ENCODE results near the gene PRDM8. TPM values are rescaled to one million over a fixed set of nuclear protein-coding genes. Genes with fewer than 3 reads are reported as not detected.

Gene PRDM8
- total and polyA plus RNA-seq, 2 of the 4 experiments (the other 2 are of a cell fraction) = 5.7 to 15.8 TPM

DNA sequence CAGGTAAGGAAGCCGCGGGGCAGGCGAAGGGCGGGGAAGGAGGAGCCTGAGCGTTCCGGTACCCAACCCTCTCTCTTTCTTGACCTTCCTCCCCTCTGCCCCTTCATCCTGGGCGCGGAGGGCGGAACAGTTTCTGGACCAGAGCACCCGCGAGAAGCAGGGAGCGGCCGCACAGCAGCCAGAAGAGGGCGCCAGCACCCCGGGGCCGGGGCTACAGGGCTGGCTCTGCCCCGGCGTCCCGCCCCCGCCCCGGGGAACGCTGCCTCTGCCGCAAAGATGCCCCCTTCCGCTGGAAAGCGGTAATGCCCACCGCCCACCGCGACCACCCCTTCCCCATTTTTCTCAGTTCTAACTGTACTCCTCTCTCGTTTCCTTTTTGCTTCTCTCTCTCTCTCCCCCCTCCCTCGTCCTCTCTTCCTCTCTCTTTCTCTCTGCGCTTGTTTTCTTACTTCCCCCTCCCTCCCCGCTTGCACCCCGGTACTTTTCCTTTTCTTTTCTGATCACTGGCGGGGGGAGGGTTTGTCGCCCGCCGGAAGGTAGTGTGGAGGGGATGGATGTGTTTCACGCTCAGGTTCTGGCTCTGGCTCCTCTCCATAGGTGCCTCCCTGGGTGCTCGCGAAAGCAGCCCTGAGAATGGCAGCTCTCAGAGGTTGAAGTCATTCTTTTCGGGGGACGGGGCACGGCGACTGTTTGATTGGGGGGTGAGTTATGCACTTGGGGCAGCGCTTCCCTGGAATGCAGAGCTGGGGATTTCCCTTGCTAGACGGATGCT lies 13.1 kb upstream of the PRDM8 start:
- in situ Hi-C loops (cut with MboI; ENCODE audit: low sequenced_read_pairs) = loop anchor here (5.0 kb wide), 1 partner anchor 112 kb away; the partner anchor contains the start of gene ANTXR2
- Histone ChIP-seq H2BK20ac (ENCODE audit: low read depth, low read length) (peak overlapping the region; percentile 83), H3K56ac (ENCODE audit: extremely low read depth, insufficient read depth, low read length) (peak overlapping the region; percentile 87), H3K27ac (ENCODE audit: insufficient read depth, low read length) (peak overlapping the region; percentile 91), H3K4me2 (ENCODE audit: low read depth, low read length) (peak overlapping the region; percentile 69), H3K9ac (ENCODE audit: low read depth, low read length) (peak overlapping the region; percentile 95), H3K36me3 (ENCODE audit: control insufficient read depth, insufficient read depth, low read length) (no peaks in the 10 kb centered on the region), H4K20me1 (ENCODE audit: insufficient read depth, low read length) (no peaks in the 10 kb centered on the region), H2AFZ (replicated peaks; ENCODE audit: low read length, poor library complexity) (peak overlapping the region; percentile 96), H3K18ac (ENCODE audit: low read depth, low read length) (peak overlapping the region; percentile 78), H2BK5ac (ENCODE audit: low read depth, low read length, poor library complexity, severe bottlenecking) (peak overlapping the region; percentile 78), H3K79me1 (ENCODE audit: low read depth in 1 of 2, low read length in 2 of 2) (peaks cover 5 to 43% of the 10 kb centered on the region in 2 experiments; a peak in 3 of 4 replicates), H2BK15ac (ENCODE audit: low read depth, low read length) (peak overlapping the region; percentile 89; the same call in 2 of the 3 replicates), H3K23ac (ENCODE audit: low read depth, low read length) (peak overlapping the region; percentile 93), H3K9me1 (ENCODE audit: insufficient read depth, low read length) (peaks cover 11% of the 10 kb centered on the region), H3K4me1 (ENCODE audit: control insufficient read depth, insufficient read depth, low read length) (peaks cover 9% of the 10 kb centered on the region), H4K8ac (ENCODE audit: low read depth in 2 of 2, low read length in 2 of 2) (peak overlapping the region; percentile 74 to 96), H2AK9ac (replicated peaks; ENCODE audit: low read depth, low read length, poor library complexity) (peak overlapping the region; percentile 97), H3K27me3 (ENCODE audit: control insufficient read depth, insufficient read depth, low read length) (no peaks in the 10 kb centered on the region), H2AK5ac (ENCODE audit: low read depth, low read length) (peak overlapping the region; percentile 74), H4K91ac (ENCODE audit: insufficient read depth, low read depth, low read length) (peak overlapping the region; percentile 83), H4K5ac (ENCODE audit: low read depth, low read length) (peak overlapping the region; percentile 74), H2BK120ac (ENCODE audit: low read depth, low read length) (peak overlapping the region; percentile 96), H3K4me3 (ENCODE audit: insufficient read depth, low read depth, low read length) (peak overlapping the region; percentile 84), H3K14ac (replicated peaks; ENCODE audit: low read depth, low read length) (peak overlapping the region; percentile 81), H3K9me3 (ENCODE audit: control insufficient read depth, insufficient read depth, low read length) (no peaks in the 10 kb centered on the region), H3K4ac (ENCODE audit: low read depth, low read length) (peak overlapping the region; percentile 84)
- CTCF ChIA-PET = interaction anchor here (0.6 to 1.7 kb wide), 6 partner anchors 11 to 687 kb away, joined by 3 to 6 read pairs (median 3); partner anchors contain the start of gene PRDM8
- POLR2A ChIA-PET (ENCODE audit: unreplicated experiment) = no interaction called here
- ATAC-seq (ENCODE audit: low read depth) (peak; percentile 89), DNase-seq (peak; percentile 82)
- BruUV-seq (replicated peaks) = no TSS peak
- TF ChIP-seq NFE2L2 (IDR thresholded peaks at IDR 0.05; ENCODE audit: low read depth, low read length) (no peak), MXI1 (IDR thresholded peaks at IDR 0.05; ENCODE audit: borderline replicate concordance, low read depth, low read length) (no peak), RAD21 (IDR thresholded peaks at IDR 0.05; ENCODE audit: low read length) (peak; percentile 87), SMC3 (IDR thresholded peaks at IDR 0.05; ENCODE audit: low read depth, low read length) (peak; percentile 77), RCOR1 (IDR thresholded peaks at IDR 0.05; ENCODE audit: insufficient replicate concordance, low read length) (no peak), MAZ (IDR thresholded peaks at IDR 0.05; ENCODE audit: borderline replicate concordance, low read depth, low read length) (peak; percentile 92), RFX5 (IDR thresholded peaks at IDR 0.05; ENCODE audit: low read depth, low read length) (no peak)
- TF ChIP-seq, protein P1, sequence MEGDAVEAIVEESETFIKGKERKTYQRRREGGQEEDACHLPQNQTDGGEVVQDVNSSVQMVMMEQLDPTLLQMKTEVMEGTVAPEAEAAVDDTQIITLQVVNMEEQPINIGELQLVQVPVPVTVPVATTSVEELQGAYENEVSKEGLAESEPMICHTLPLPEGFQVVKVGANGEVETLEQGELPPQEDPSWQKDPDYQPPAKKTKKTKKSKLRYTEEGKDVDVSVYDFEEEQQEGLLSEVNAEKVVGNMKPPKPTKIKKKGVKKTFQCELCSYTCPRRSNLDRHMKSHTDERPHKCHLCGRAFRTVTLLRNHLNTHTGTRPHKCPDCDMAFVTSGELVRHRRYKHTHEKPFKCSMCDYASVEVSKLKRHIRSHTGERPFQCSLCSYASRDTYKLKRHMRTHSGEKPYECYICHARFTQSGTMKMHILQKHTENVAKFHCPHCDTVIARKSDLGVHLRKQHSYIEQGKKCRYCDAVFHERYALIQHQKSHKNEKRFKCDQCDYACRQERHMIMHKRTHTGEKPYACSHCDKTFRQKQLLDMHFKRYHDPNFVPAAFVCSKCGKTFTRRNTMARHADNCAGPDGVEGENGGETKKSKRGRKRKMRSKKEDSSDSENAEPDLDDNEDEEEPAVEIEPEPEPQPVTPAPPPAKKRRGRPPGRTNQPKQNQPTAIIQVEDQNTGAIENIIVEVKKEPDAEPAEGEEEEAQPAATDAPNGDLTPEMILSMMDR (conservative IDR thresholded peaks at IDR 0.05; ENCODE audit: low read depth, low read length) = peak; percentile 99
- dilution Hi-C loops (cut with HindIII; ENCODE audit: low sequenced_read_pairs, unreplicated experiment) = no loop called here
- 1% methylated on average over 13 of the region's 46 CpGs; no CpG with 5 or more reads in 1 of the 2 experiments for WGBS, 2 experiments (ENCODE audit: extremely low coverage in 2 of 2, insufficient read length in 1 of 2)
- intact Hi-C loops (cut with micrococcal nuclease) = loop anchor here (1.0 to 10.0 kb wide), 6 partner anchors 19 to 1139 kb away; partner anchors contain the start of gene ANTXR2
